Neutrophil (primary cell): ENCODE results near the gene SMAD3.

Source experiments
- H3K27ac ChIP-seq: fragments of 200-600 bp; sonication (generic); 2 replicates; pipeline ENCODE4 v1.5.1; 2016; ENCODE audit warnings: mild to moderate bottlenecking, moderate library complexity
- H3K27me3 ChIP-seq: fragments of 200-600 bp; sonication (generic); 2 replicates; pipeline ENCODE4 v1.6.0; 2016; ENCODE audit warnings: mild to moderate bottlenecking
- H3K36me3 ChIP-seq: fragments of 200-600 bp; sonication (generic); 2 replicates; pipeline ENCODE4 v1.5.1; 2017
- H3K4me1 ChIP-seq, 2 experiments: fragments of 200-600 bp in 1 of 2; sonication (generic) in 1 of 2; 1 replicate in 1 of 2; 2 replicates in 1 of 2; pipeline versions ENCODE4 v1.5.1 to v1.6.1; 2013 to 2016; ENCODE audit warnings: low read depth in 1 of 2, low read length in 1 of 2, mild to moderate bottlenecking in 1 of 2, moderate library complexity in 1 of 2; ENCODE audit not compliant: control insufficient read depth in 1 of 2, insufficient read depth in 1 of 2
- H3K4me3 ChIP-seq, 2 experiments: fragments of 200-600 bp in 1 of 2; sonication (generic) in 1 of 2; 1 replicate in 1 of 2; 2 replicates in 1 of 2; pipeline ENCODE4 v1.5.1; 2013 to 2016; ENCODE audit warnings: low read depth in 1 of 2, low read length in 1 of 2, mild to moderate bottlenecking in 1 of 2, moderate library complexity in 1 of 2
- H3K9me3 ChIP-seq: fragments of 200-600 bp; sonication (generic); 2 replicates; pipeline ENCODE4 v1.5.1; 2016
- TF ChIP-seq, protein P1 (sequence below): fragments of 200-600 bp; sonication (generic); IDR thresholded peaks from 2 replicates; pipeline ENCODE4 v1.5.1; 2016; ENCODE audit warnings: antibody characterized with exemption

SMAD3 gene

DNA sequence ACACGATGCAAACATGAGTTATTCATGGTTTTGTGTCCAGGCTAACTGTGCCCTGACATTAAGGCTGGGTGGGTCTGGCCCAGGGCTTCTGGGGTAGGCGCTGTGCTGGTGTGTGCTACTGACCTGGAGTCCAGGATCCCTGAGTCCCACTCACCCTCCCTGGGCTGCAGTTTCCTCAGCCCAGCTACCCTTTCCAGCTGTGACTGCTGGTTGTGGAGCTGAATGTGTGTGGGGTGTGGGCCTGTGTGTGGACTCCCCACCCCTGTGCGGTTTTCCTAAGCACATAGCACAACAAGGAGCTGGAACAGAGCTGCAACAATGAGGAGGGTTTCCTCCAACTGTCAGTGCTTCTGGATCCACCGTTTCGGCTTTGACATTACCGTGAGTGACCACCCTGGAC lies 38.0 kb downstream of the SMAD3 start:
- Histone ChIP-seq H3K27ac (no peak overlapping the region), H3K4me3 (no peak overlapping the region), H3K36me3 (no peaks in the 10 kb centered on the region), H3K9me3 (no peaks in the 10 kb centered on the region), H3K27me3 (no peaks in the 10 kb centered on the region), H3K4me1 (peaks cover 17 to 47% of the 10 kb centered on the region in 2 experiments)
- TF ChIP-seq, protein P1, sequence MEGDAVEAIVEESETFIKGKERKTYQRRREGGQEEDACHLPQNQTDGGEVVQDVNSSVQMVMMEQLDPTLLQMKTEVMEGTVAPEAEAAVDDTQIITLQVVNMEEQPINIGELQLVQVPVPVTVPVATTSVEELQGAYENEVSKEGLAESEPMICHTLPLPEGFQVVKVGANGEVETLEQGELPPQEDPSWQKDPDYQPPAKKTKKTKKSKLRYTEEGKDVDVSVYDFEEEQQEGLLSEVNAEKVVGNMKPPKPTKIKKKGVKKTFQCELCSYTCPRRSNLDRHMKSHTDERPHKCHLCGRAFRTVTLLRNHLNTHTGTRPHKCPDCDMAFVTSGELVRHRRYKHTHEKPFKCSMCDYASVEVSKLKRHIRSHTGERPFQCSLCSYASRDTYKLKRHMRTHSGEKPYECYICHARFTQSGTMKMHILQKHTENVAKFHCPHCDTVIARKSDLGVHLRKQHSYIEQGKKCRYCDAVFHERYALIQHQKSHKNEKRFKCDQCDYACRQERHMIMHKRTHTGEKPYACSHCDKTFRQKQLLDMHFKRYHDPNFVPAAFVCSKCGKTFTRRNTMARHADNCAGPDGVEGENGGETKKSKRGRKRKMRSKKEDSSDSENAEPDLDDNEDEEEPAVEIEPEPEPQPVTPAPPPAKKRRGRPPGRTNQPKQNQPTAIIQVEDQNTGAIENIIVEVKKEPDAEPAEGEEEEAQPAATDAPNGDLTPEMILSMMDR = no peak

DNA sequence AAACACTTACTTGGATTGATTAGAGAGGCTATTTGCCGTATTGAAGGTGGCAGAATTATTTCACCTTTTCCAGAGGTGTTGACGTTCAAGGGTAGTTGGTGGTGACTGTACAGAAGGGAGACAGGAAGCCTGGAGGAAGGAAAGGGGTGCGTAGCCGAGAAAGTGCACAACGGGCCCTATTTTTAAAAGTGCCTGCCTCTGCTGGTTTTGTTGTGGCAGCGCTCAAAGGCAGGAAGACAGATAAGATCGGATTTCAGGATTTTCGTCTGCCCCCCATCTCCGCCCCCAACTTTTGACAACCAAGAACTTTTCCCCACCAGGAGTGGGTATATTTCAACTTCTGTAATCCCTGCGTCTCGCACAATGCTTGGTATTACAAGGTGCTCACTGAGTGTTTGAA lies 38.5 kb downstream of the SMAD3 start:
- Histone ChIP-seq H3K4me1 (peaks cover 13 to 43% of the 10 kb centered on the region in 2 experiments), H3K4me3 (no peak overlapping the region), H3K9me3 (no peaks in the 10 kb centered on the region), H3K27ac (no peak overlapping the region), H3K27me3 (no peaks in the 10 kb centered on the region), H3K36me3 (no peaks in the 10 kb centered on the region)
- TF ChIP-seq, protein P1 = no peak

DNA sequence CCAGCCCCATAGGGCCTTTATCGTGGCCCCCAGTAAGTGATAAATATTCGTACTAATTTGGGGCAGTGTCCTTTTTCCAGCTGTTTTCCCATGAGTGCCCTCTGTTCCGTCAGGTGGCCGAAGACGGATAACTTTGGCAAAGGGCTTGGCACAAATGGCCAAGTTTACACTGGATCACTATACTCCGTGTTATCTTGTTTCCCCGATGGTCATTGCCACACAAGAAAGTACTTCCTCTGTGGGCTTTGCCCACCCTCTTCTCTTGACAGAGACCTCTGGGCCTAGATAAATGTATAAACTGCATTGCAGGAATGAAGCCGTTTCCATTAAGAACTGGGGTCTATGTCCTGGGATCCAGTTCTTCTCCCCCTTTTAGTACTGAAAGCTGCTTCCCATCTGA lies 39.1 kb downstream of the SMAD3 start:
- TF ChIP-seq, protein P1 = no peak
- Histone ChIP-seq H3K27ac (no peak overlapping the region), H3K9me3 (no peaks in the 10 kb centered on the region), H3K4me3 (no peak overlapping the region), H3K36me3 (no peaks in the 10 kb centered on the region), H3K27me3 (no peaks in the 10 kb centered on the region), H3K4me1 (peaks cover 18 to 44% of the 10 kb centered on the region in 2 experiments)

DNA sequence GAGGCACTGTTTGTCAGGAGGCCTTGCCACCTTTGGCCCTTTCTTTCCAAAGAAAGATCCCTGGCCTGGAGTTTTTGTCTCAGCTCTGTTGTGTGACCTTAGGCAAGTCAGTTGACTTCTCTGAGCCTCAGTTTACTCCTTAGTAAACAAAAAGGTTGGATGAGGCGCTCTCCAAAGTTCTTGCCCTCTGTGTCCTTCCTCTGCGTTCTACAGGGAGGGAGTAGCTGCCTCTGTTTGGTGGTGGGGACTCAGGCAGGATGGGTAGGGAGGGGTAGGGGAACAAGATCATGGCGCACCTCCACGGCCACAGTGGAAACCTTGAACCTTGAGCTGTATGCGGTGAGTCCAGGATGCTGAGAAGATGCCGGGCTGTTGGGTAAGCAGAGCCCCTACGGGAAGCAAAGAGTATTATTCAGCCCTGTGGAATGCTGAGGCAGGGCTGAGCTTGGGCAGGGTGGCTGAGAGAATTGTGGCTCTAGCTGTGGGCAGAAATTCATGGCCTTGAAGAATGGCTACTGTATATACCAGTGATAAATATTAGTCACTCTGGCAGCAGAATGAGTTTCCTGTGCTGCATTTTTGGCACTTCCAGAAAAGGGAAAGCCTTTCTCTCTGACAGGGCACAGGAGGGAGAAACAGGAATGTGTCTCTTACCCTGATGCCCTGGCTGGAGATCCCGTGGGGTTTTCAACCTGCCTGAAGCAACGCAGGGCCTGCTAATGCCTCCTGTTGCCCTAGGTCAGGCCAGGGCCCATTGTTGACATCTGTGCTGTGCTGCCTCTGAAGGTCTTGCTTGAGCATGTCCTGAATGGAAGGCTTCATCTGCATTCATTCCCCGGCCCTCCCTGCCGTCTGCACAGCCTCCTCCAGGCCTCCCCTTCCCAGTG lies 39.9 kb downstream of the SMAD3 start:
- TF ChIP-seq, protein P1 = no peak
- peaks cover 21 to 48% of the 10 kb centered on the region in 2 experiments for H3K4me1 ChIP-seq
- H3K27me3 ChIP-seq = no peaks in the 10 kb centered on the region
- H3K9me3 ChIP-seq = no peaks in the 10 kb centered on the region
- no peak overlapping the region for H3K27ac ChIP-seq
- no peak overlapping the region for H3K4me3 ChIP-seq
- no peaks in the 10 kb centered on the region for H3K36me3 ChIP-seq

DNA sequence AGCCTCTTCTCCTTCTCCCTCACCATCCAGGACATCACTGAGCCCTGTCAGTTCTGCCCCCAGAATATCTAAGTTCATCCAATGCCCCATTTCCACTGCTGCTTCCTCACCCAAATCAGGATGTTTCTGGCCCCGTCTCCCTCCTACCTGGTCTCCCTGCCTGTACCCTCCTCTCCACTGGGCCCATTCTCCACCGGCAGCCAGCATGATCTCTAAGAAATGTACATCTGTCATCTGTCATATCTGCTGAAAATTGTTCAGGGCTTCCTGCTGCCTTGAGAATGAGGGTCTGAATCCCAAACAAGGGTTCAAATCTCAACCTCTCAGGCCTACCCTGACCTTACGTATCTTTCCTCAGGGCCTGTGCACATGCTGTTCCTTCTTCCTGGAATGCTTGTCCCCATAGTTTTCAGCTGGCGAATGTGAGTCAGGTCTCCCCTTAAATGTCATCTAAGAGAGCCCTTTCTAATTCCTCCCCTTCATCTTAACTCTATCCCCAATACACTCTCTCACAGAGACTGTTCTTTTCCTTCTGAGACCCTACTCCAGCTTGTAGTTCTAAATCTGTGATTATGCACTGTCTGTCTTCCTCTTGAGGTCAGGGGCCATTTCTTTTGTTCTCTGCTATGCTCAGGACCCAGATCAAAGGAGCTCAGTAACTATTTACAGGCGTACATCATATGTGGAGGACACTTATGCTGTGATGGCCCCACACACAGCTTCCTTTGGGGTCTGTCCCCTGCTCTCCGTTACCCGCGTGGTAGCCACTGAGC lies 40.8 kb downstream of the SMAD3 start:
- Histone ChIP-seq H3K27me3 (no peaks in the 10 kb centered on the region), H3K4me1 (peaks cover 21 to 42% of the 10 kb centered on the region in 2 experiments), H3K4me3 (no peak overlapping the region), H3K36me3 (no peaks in the 10 kb centered on the region), H3K27ac (no peak overlapping the region), H3K9me3 (no peaks in the 10 kb centered on the region)
- TF ChIP-seq, protein P1 = no peak
